Measurements from ENCODE around the gene CC2D2A. TPM values are rescaled to one million over a fixed set of nuclear protein-coding genes. Genes with fewer than 3 reads are reported as not detected.

The CC2D2A gene
- total and polyA plus RNA-seq, 9 of the 15 experiments (the other 6 are each of a cell fraction or from before 2014, with no cell fraction given), result 0.36 to 2.5 (median 1.6) TPM

DNA sequence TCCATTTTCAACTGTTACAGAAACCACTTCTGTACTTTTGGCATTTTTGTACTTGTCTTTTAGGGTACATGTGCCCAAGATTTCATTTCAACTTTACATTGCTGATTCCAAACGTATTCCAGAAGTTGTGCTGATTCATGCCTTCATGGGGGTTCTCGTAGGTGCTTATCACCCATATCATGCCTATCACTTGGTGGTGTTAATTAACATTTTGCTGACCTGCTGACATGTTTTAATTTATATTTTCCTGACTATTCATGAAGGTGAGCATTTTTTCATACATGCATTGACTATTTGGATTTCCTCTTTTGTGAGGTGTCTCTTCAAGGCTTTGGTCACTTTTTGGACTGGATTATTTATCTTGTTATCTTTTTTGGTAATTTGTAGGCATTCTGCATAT lies 64.1 kb downstream of the CC2D2A start:
- H3K9me3 ChIP-seq (replicated peaks; ENCODE audit: control insufficient read depth, insufficient read depth, low read depth, low read length), result no peaks in the 10 kb centered on the region
- FAIRE-seq, result no peak
- ChIA-PET POLR2A (interaction anchor here (1.0 to 1.2 kb wide), 2 partner anchors 17 to 33 kb away, joined by 3 to 5 read pairs; no protein-coding TSS in a partner anchor), CTCF (ENCODE audit: low intra/inter-chr PET ratio) (no interaction called here)
- no peaks in the 10 kb centered on the region for H3K9me1 ChIP-seq (ENCODE audit: control insufficient read depth, insufficient read depth, low read length)
- no peaks in the 10 kb centered on the region for H3K36me3 ChIP-seq (ENCODE audit: control insufficient read depth, insufficient read depth, low read length)
- ATAC-seq, result no peak
- in situ Hi-C loops (cut with MboI) (no loop called here), intact Hi-C loops (cut with micrococcal nuclease) (no loop called here)
- no peaks in the 10 kb centered on the region for H3K27me3 ChIP-seq (ENCODE audit: control insufficient read depth in 2 of 2, insufficient read depth in 2 of 2, low read length in 2 of 2)
- H2AFZ ChIP-seq (ENCODE audit: low read depth, low read length), result 0 out of 2 replicates have a peak overlapping the region, but pooled peaks have one; percentile 6
- no peaks in the 10 kb centered on the region for H4K20me1 ChIP-seq (replicated peaks; ENCODE audit: control insufficient read depth, insufficient read depth, low read length)
- no peak overlapping the region for H3K27ac ChIP-seq (ENCODE audit: extremely low read depth, low read depth, low read length)
- 0% methylated on average over 2 of the region's 2 CpGs for WGBS (ENCODE audit: insufficient coverage, low coverage, missing lambda C conversion rate)
- peak in 1 of 4 experiments; percentile 11 for DNase-seq (ENCODE audit: extremely low read depth in 1 of 4, low spot score in 3 of 4)
- no peak overlapping the region for H3K9ac ChIP-seq (ENCODE audit: insufficient read depth in 1 of 2, low read depth in 2 of 2, low read length in 2 of 2)
- BruUV-seq (replicated peaks), result no TSS peak
- no peak overlapping the region; the same call in 1 of the 2 replicates for H3K4me2 ChIP-seq (ENCODE audit: insufficient read depth, low read length)
- H3K4me3 ChIP-seq, result no peak overlapping the region
- H3K79me2 ChIP-seq (ENCODE audit: control insufficient read depth, insufficient read depth, low read length), result no peaks in the 10 kb centered on the region
- H3K4me1 ChIP-seq (replicated peaks in 1 of 2; ENCODE audit: control insufficient read depth in 2 of 2, insufficient read depth in 2 of 2, low read length in 2 of 2), result peaks cover 5 to 14% of the 10 kb centered on the region in 2 experiments; a peak in 3 of 5 replicates
- TF ChIP-seq ZNF589 (CRISPR knock-in tag; IDR thresholded peaks at IDR 0.05; ENCODE audit: low read depth) (no peak), NR2F6 (CRISPR knock-in tag; IDR thresholded peaks at IDR 0.05) (no peak), NFIX (CRISPR knock-in tag; IDR thresholded peaks at IDR 0.05; ENCODE audit: low read depth) (no peak), ZNF316 (IDR thresholded peaks at IDR 0.05) (peak; percentile 81), ZNF707 (CRISPR knock-in tag; conservative IDR thresholded peaks at IDR 0.05) (no peak), C11orf30 (IDR thresholded peaks at IDR 0.05; ENCODE audit: low read depth) (peak; percentile 70), ZNF583 (CRISPR knock-in tag; IDR thresholded peaks at IDR 0.05) (no peak), NR1H2 (CRISPR knock-in tag; IDR thresholded peaks at IDR 0.05) (no peak), MEIS2 (IDR thresholded peaks at IDR 0.05; ENCODE audit: partially characterized antibody) (peak; percentile 79), NFATC3 (IDR thresholded peaks at IDR 0.05) (no peak), FIP1L1 (IDR thresholded peaks at IDR 0.05; ENCODE audit: low read depth, low read length, poor library complexity, severe bottlenecking) (no peak), RUNX1 (IDR thresholded peaks at IDR 0.05; ENCODE audit: low read depth) (no peak), DACH1 (IDR thresholded peaks at IDR 0.05; ENCODE audit: partially characterized antibody) (no peak), ZNF24 (IDR thresholded peaks at IDR 0.05) (no peak), RBBP5 (IDR thresholded peaks at IDR 0.05; ENCODE audit: borderline replicate concordance, insufficient read depth, low read length, poor library complexity, severe bottlenecking) (no peak), ELF1 (tag; IDR thresholded peaks at IDR 0.05) (no peak), NFIC (IDR thresholded peaks at IDR 0.05) (no peak), TEAD2 (tag; IDR thresholded peaks at IDR 0.05) (no peak), ZNF3 (CRISPR knock-in tag; IDR thresholded peaks at IDR 0.05) (no peak), GABPA (tag; conservative IDR thresholded peaks at IDR 0.05; ENCODE audit: low read depth) (no peak), NRF1 (conservative IDR thresholded peaks at IDR 0.05 in 1 of 2, IDR thresholded peaks at IDR 0.05 in 1 of 2) (no peak)
- TF ChIP-seq, protein P1, sequence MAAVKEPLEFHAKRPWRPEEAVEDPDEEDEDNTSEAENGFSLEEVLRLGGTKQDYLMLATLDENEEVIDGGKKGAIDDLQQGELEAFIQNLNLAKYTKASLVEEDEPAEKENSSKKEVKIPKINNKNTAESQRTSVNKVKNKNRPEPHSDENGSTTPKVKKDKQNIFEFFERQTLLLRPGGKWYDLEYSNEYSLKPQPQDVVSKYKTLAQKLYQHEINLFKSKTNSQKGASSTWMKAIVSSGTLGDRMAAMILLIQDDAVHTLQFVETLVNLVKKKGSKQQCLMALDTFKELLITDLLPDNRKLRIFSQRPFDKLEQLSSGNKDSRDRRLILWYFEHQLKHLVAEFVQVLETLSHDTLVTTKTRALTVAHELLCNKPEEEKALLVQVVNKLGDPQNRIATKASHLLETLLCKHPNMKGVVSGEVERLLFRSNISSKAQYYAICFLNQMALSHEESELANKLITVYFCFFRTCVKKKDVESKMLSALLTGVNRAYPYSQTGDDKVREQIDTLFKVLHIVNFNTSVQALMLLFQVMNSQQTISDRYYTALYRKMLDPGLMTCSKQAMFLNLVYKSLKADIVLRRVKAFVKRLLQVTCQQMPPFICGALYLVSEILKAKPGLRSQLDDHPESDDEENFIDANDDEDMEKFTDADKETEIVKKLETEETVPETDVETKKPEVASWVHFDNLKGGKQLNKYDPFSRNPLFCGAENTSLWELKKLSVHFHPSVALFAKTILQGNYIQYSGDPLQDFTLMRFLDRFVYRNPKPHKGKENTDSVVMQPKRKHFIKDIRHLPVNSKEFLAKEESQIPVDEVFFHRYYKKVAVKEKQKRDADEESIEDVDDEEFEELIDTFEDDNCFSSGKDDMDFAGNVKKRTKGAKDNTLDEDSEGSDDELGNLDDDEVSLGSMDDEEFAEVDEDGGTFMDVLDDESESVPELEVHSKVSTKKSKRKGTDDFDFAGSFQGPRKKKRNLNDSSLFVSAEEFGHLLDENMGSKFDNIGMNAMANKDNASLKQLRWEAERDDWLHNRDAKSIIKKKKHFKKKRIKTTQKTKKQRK (IDR thresholded peaks at IDR 0.05; ENCODE audit: borderline replicate concordance, low read depth, low read length), result no peak
- TF ChIP-seq, protein P2, sequence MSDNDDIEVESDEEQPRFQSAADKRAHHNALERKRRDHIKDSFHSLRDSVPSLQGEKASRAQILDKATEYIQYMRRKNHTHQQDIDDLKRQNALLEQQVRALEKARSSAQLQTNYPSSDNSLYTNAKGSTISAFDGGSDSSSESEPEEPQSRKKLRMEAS (CRISPR knock-in tag; IDR thresholded peaks at IDR 0.05), result no peak

Measured in K562 (cell line).